HepG2 (cell line): ENCODE results near the gene TBC1D10B. TPM values are rescaled to one million over a fixed set of nuclear protein-coding genes. Genes with fewer than 3 reads are reported as not detected.

Experiments used
- DMAP1 ChIP-seq: IDR thresholded peaks from 2 replicates; pipeline ENCODE4 v1.6.1; 2016
- DNMT3B ChIP-seq: conservative IDR thresholded peaks from 2 replicates; pipeline ENCODE4 v1.6.1; 2016; ENCODE audit warnings: missing biosample characterization, control low read depth
- GTF3A ChIP-seq: sonication (generic); formaldehyde crosslinking; conservative IDR thresholded peaks from 2 replicates; pipeline ENCODE4 v1.4.0; 2020; ENCODE audit warnings: mild to moderate bottlenecking, missing genetic modification reagents
- HES4 ChIP-seq: sonication (generic); formaldehyde crosslinking; IDR thresholded peaks from 2 replicates; pipeline ENCODE4 v1.9.0; 2021; ENCODE audit warnings: mild to moderate bottlenecking, missing genetic modification reagents, borderline replicate concordance
- HNF4A ChIP-seq: sonication (generic); formaldehyde crosslinking; IDR thresholded peaks from 2 replicates; pipeline ENCODE4 v1.4.0; 2020; ENCODE audit warnings: missing genetic modification reagents
- SMAD3 ChIP-seq: sonication (generic); formaldehyde crosslinking; IDR thresholded peaks from 2 replicates; pipeline ENCODE4 v1.4.0; 2020; ENCODE audit warnings: missing genetic modification reagents
- ZSCAN12 ChIP-seq: sonication (generic); formaldehyde crosslinking; IDR thresholded peaks from 2 replicates; pipeline ENCODE4 v1.9.0; 2021; ENCODE audit warnings: mild to moderate bottlenecking, missing genetic modification reagents
- polyA plus RNA-seq, 8 experiments: library from polyadenylated mRNA; depleted of rRNA in 3 of 8; stranded (reverse) in 7 of 8; unstranded in 1 of 8; fragments of >200 nt; fragmentation: Illumina TruSeq in 4 of 8; extraction: Trizol in 4 of 8; gene quantifications; 2 replicates each; pipeline versions ENCODE4 v1.2.1 to v1.2.3, GENCODE V29; 2011 to 2016; ENCODE audit warnings: low read depth in 4 of 8, missing spikeins in 1 of 8, mixed read lengths in 1 of 8; ENCODE audit not compliant: insufficient read depth in 1 of 8
- total RNA-seq, 5 experiments: library from RNA; depleted of rRNA; stranded (reverse); fragments of >200 nt; fragmentation: Illumina TruSeq; extraction: Trizol; gene quantifications; 2 replicates each; pipeline ENCODE4 v1.2.3, GENCODE V29; 2016; ENCODE audit warnings: low read depth in 1 of 5
- TF ChIP-seq, protein P1 (sequence below), 2 experiments: fragments of 450-650 bp in 1 of 2; sonication (generic) in 1 of 2; formaldehyde crosslinking; IDR thresholded peaks; 2 replicates each; pipeline versions ENCODE4 v1.5.0 to v1.8.0; 2020 to 2022; ENCODE audit warnings: mild to moderate bottlenecking in 1 of 2, missing genetic modification reagents in 1 of 2
- TF ChIP-seq, protein P2 (sequence below): sonication (generic); formaldehyde crosslinking; IDR thresholded peaks from 2 replicates; pipeline ENCODE4 v1.4.0; 2020; ENCODE audit warnings: missing genetic modification reagents
- TF ChIP-seq, protein P3 (sequence below), 2 experiments: sonication (generic) in 1 of 2; formaldehyde crosslinking in 1 of 2; IDR thresholded peaks; 2 replicates each; pipeline versions ENCODE4 v1.4.0 to v1.6.1; 2018 to 2020; ENCODE audit warnings: missing genetic modification reagents in 2 of 2, borderline replicate concordance in 1 of 2, low read depth in 1 of 2, mild to moderate bottlenecking in 1 of 2, missing biosample characterization in 1 of 2
- TF ChIP-seq, protein P4 (sequence below): sonication (generic); formaldehyde crosslinking; IDR thresholded peaks from 2 replicates; pipeline ENCODE4 v1.4.0; 2020; ENCODE audit warnings: mild to moderate bottlenecking, missing genetic modification reagents
- TF ChIP-seq, protein P5 (sequence below): sonication (generic); formaldehyde crosslinking; IDR thresholded peaks from 2 replicates; pipeline ENCODE4 v1.8.0; 2022; ENCODE audit warnings: mild to moderate bottlenecking, missing genetic modification reagents, moderate library complexity
- TF ChIP-seq, protein P6 (sequence below): IDR thresholded peaks from 2 replicates; pipeline ENCODE4 v1.6.1; 2016; ENCODE audit warnings: low read depth
- TF ChIP-seq, protein P7 (sequence below): sonication (generic); formaldehyde crosslinking; IDR thresholded peaks from 2 replicates; pipeline ENCODE4 v1.8.1; 2022; ENCODE audit warnings: low read depth, mild to moderate bottlenecking, missing genetic modification reagents
- TF ChIP-seq, protein P8 (sequence below): sonication (generic); formaldehyde crosslinking; IDR thresholded peaks from 2 replicates; pipeline ENCODE4 v1.4.0; 2020; ENCODE audit warnings: mild to moderate bottlenecking, missing genetic modification reagents

TBC1D10B gene
- total and polyA plus RNA-seq, 2 of the 13 experiments (the other 11 are each of a cell fraction or from before 2014, with no cell fraction given), result 15.7 to 24.8 TPM

DNA sequence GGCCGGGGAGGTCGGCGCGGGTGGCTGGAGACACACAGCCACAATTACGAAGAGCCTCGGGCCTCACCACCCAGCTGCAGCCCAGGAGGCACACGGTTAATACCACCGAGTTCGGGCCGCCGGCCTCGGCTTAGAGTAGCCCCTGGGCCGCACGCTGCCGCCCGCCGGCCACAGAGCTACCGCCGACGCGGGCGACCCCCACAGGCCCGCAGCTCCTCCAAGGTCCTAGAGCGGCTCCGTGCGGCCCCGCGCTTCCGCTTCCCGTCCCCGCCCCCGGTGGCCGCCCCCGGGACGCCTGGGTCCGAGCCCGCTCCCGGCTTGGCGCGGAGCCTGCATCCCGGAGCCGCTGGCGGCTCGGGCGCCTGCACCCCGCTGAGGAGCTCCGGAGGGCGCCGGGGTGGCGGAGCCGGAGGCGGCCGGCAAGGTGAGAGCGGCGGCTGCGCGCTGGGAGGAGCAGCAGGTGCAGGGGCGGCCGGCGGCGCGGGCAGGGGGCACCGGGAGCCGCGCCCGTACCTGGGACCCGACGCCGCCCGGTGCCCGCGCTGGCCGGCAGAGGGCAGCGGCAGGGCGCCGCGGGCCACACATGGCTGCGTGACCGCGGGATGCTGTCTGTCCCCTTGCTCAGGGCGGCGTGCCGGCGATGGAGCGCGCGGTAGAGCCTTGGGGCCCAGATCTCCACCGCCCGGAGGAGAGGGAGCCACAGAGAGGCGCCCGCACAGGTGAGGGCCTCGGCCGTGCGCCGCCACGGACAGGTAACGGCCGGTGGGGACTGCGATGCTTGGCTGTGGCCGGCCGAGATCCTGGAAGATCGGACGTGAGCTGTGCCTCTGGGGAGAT, 25.1 kb upstream of the TBC1D10B start, which contains the start of gene ZNF48 (continued):
- TF ChIP-seq, protein P1, sequence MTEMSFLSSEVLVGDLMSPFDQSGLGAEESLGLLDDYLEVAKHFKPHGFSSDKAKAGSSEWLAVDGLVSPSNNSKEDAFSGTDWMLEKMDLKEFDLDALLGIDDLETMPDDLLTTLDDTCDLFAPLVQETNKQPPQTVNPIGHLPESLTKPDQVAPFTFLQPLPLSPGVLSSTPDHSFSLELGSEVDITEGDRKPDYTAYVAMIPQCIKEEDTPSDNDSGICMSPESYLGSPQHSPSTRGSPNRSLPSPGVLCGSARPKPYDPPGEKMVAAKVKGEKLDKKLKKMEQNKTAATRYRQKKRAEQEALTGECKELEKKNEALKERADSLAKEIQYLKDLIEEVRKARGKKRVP (CRISPR knock-in tag; IDR thresholded peaks at IDR 0.05), result peak in 1 of 2 experiments; percentile 27; a peak in 1 of 4 replicates
- TF ChIP-seq DNMT3B (CRISPR knock-in tag) (peak; percentile 52; the same call in 1 of the 2 replicates), HNF4A (CRISPR knock-in tag) (0 out of 2 replicates have a peak, but pooled peaks have one; percentile 24), DMAP1 (CRISPR knock-in tag) (peak; percentile 62; the same call in 1 of the 2 replicates), SMAD3 (peak; percentile 58), GTF3A (CRISPR knock-in tag) (no peak), ZSCAN12 (no peak), HES4 (CRISPR knock-in tag) (peak; percentile 75; the same call in 1 of the 2 replicates)
- TF ChIP-seq, protein P2, sequence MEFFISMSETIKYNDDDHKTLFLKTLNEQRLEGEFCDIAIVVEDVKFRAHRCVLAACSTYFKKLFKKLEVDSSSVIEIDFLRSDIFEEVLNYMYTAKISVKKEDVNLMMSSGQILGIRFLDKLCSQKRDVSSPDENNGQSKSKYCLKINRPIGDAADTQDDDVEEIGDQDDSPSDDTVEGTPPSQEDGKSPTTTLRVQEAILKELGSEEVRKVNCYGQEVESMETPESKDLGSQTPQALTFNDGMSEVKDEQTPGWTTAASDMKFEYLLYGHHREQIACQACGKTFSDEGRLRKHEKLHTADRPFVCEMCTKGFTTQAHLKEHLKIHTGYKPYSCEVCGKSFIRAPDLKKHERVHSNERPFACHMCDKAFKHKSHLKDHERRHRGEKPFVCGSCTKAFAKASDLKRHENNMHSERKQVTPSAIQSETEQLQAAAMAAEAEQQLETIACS (CRISPR knock-in tag), result peak; percentile 48
- TF ChIP-seq, protein P3, sequence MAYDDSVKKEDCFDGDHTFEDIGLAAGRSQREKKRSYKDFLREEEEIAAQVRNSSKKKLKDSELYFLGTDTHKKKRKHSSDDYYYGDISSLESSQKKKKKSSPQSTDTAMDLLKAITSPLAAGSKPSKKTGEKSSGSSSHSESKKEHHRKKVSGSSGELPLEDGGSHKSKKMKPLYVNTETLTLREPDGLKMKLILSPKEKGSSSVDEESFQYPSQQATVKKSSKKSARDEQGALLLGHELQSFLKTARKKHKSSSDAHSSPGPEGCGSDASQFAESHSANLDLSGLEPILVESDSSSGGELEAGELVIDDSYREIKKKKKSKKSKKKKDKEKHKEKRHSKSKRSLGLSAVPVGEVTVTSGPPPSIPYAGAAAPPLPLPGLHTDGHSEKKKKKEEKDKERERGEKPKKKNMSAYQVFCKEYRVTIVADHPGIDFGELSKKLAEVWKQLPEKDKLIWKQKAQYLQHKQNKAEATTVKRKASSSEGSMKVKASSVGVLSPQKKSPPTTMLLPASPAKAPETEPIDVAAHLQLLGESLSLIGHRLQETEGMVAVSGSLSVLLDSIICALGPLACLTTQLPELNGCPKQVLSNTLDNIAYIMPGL (CRISPR knock-in tag; IDR thresholded peaks at IDR 0.05; ENCODE audit: borderline replicate concordance in 1 of 2, low read depth in 1 of 2), result peak; percentile 71 to 93
- TF ChIP-seq, protein P4, sequence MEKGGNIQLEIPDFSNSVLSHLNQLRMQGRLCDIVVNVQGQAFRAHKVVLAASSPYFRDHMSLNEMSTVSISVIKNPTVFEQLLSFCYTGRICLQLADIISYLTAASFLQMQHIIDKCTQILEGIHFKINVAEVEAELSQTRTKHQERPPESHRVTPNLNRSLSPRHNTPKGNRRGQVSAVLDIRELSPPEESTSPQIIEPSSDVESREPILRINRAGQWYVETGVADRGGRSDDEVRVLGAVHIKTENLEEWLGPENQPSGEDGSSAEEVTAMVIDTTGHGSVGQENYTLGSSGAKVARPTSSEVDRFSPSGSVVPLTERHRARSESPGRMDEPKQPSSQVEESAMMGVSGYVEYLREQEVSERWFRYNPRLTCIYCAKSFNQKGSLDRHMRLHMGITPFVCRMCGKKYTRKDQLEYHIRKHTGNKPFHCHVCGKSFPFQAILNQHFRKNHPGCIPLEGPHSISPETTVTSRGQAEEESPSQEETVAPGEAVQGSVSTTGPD (CRISPR knock-in tag), result no peak
- TF ChIP-seq, protein P5, sequence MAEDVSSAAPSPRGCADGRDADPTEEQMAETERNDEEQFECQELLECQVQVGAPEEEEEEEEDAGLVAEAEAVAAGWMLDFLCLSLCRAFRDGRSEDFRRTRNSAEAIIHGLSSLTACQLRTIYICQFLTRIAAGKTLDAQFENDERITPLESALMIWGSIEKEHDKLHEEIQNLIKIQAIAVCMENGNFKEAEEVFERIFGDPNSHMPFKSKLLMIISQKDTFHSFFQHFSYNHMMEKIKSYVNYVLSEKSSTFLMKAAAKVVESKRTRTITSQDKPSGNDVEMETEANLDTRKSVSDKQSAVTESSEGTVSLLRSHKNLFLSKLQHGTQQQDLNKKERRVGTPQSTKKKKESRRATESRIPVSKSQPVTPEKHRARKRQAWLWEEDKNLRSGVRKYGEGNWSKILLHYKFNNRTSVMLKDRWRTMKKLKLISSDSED (CRISPR knock-in tag), result 0 out of 2 replicates have a peak, but pooled peaks have one; percentile 58
- TF ChIP-seq, protein P6, sequence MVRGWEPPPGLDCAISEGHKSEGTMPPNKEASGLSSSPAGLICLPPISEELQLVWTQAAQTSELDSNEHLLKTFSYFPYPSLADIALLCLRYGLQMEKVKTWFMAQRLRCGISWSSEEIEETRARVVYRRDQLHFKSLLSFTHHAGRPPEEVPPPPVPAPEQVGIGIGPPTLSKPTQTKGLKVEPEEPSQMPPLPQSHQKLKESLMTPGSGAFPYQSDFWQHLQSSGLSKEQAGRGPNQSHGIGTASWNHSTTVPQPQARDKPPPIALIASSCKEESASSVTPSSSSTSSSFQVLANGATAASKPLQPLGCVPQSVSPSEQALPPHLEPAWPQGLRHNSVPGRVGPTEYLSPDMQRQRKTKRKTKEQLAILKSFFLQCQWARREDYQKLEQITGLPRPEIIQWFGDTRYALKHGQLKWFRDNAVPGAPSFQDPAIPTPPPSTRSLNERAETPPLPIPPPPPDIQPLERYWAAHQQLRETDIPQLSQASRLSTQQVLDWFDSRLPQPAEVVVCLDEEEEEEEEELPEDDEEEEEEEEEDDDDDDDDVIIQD (CRISPR knock-in tag), result no peak
- TF ChIP-seq, protein P7, sequence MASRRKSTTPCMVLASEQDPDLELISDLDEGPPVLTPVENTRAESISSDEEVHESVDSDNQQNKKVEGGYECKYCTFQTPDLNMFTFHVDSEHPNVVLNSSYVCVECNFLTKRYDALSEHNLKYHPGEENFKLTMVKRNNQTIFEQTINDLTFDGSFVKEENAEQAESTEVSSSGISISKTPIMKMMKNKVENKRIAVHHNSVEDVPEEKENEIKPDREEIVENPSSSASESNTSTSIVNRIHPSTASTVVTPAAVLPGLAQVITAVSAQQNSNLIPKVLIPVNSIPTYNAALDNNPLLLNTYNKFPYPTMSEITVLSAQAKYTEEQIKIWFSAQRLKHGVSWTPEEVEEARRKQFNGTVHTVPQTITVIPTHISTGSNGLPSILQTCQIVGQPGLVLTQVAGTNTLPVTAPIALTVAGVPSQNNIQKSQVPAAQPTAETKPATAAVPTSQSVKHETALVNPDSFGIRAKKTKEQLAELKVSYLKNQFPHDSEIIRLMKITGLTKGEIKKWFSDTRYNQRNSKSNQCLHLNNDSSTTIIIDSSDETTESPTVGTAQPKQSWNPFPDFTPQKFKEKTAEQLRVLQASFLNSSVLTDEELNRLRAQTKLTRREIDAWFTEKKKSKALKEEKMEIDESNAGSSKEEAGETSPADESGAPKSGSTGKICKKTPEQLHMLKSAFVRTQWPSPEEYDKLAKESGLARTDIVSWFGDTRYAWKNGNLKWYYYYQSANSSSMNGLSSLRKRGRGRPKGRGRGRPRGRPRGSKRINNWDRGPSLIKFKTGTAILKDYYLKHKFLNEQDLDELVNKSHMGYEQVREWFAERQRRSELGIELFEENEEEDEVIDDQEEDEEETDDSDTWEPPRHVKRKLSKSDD (CRISPR knock-in tag), result 0 out of 2 replicates have a peak, but pooled peaks have one; percentile 28
- TF ChIP-seq, protein P8, sequence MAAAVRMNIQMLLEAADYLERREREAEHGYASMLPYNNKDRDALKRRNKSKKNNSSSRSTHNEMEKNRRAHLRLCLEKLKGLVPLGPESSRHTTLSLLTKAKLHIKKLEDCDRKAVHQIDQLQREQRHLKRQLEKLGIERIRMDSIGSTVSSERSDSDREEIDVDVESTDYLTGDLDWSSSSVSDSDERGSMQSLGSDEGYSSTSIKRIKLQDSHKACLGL (CRISPR knock-in tag), result peak; percentile 93
